Endothelial cell of umbilical vein (primary cell): ENCODE data around the gene TAS1R1. TPM values are rescaled to one million over a fixed set of nuclear protein-coding genes. Genes with fewer than 3 reads are reported as not detected.

ENCODE experiments used
- BruUV-seq: library from RNA; stranded (reverse); fragments of 400-500 nt; replicated peaks from 2 replicates; lab custom pipeline; 2021; lab: Mats Ljungman, UMichigan
- CTCF ChIA-PET: fragments of 300-600, 350-600 bp; sonication (Branson Sonifier 250); formaldehyde crosslinking; loops from one replicate; lab custom pipeline; 2021; ENCODE audit warnings: antibody characterized with exemption, inconsistent platforms; lab: Charles Lee
- POLR2A ChIA-PET: fragments of 300-600, 350-600 bp; sonication (Branson Sonifier 250); formaldehyde crosslinking; loops from one replicate; lab custom pipeline; 2021; ENCODE audit warnings: antibody characterized with exemption, inconsistent platforms; lab: Charles Lee
- DNase-seq: peaks from one replicate; pipeline ENCODE4 v3.0.0-alpha.2; 2011; ENCODE audit warnings: low read depth, low spot score
- FAIRE-seq: peaks from 2 replicates; lab custom pipeline; 2011; peaks lifted over from hg19 to GRCh38; lab: Jason Lieb, UNC
- H2AFZ ChIP-seq: 2 replicates; pipeline ENCODE4 v1.6.0; 2012; ENCODE audit warnings: low read depth, low read length, control low read depth, inconsistent platforms
- H3K27ac ChIP-seq: 2 replicates; pipeline ENCODE4 v1.5.1; 2011; ENCODE audit warnings: low read depth, mild to moderate bottlenecking, control low read depth, low read length, moderate library complexity; ENCODE audit not compliant: insufficient read depth
- H3K27me3 ChIP-seq, 2 experiments: 2 replicates each; pipeline versions ENCODE4 v1.6.0 to v1.6.1; 2011; ENCODE audit warnings: low read length in 2 of 2, mixed read lengths in 1 of 2; ENCODE audit not compliant: control insufficient read depth in 2 of 2, insufficient read depth in 2 of 2
- H3K36me3 ChIP-seq, 2 experiments: 2 replicates in 1 of 2; 3 replicates in 1 of 2; pipeline ENCODE4 v1.5.1; 2011; ENCODE audit warnings: low read length in 2 of 2, mild to moderate bottlenecking in 1 of 2, moderate library complexity in 1 of 2; ENCODE audit not compliant: control insufficient read depth in 2 of 2, insufficient read depth in 2 of 2; ENCODE audit errors: extremely low read depth in 1 of 2
- H3K4me1 ChIP-seq: 3 replicates; pipeline ENCODE4 v1.5.1; 2011; ENCODE audit warnings: mild to moderate bottlenecking, low read length; ENCODE audit not compliant: control insufficient read depth, insufficient read depth; ENCODE audit errors: extremely low read depth
- H3K4me2 ChIP-seq: 2 replicates; pipeline ENCODE4 v1.6.1; 2011; ENCODE audit warnings: low read length, control low read depth, mixed read lengths; ENCODE audit not compliant: insufficient read depth
- H3K4me3 ChIP-seq, 3 experiments: fragments of 200-600 bp in 1 of 3; sonication (generic), shearing (Covaris generic) in 1 of 3; replicated peaks in 1 of 3; 2 replicates each; pipeline ENCODE4 v1.5.1; 2011 to 2016; ENCODE audit warnings: control low read depth in 3 of 3, low read length in 3 of 3, mild to moderate bottlenecking in 2 of 3, inconsistent platforms in 1 of 3, low read depth in 1 of 3, moderate library complexity in 1 of 3; ENCODE audit not compliant: insufficient read depth in 1 of 3
- H3K79me2 ChIP-seq: 2 replicates; pipeline ENCODE4 v1.6.0; 2012; ENCODE audit warnings: low read length, inconsistent platforms; ENCODE audit not compliant: control insufficient read depth, insufficient read depth
- H3K9ac ChIP-seq: replicated peaks from 2 replicates; pipeline ENCODE3; 2011; ENCODE audit warnings: low read length, control low read depth; ENCODE audit not compliant: insufficient read depth; ENCODE audit errors: extremely low read depth
- H3K9me1 ChIP-seq: replicated peaks from 3 replicates; pipeline ENCODE4 v1.6.0; 2011; ENCODE audit warnings: mild to moderate bottlenecking, low read length; ENCODE audit not compliant: control insufficient read depth, insufficient read depth; ENCODE audit errors: extremely low read depth
- H3K9me3 ChIP-seq: replicated peaks from 2 replicates; pipeline ENCODE4 v1.5.1; 2012; ENCODE audit warnings: low read length, inconsistent platforms; ENCODE audit not compliant: control insufficient read depth, insufficient read depth
- H4K20me1 ChIP-seq: replicated peaks from 2 replicates; pipeline ENCODE3; 2011; ENCODE audit warnings: mild to moderate bottlenecking, low read length; ENCODE audit not compliant: control insufficient read depth, insufficient read depth; ENCODE audit errors: extremely low read depth
- EZH2 ChIP-seq: IDR thresholded peaks from 2 replicates; pipeline ENCODE4 v1.6.1; 2012; ENCODE audit warnings: borderline replicate concordance, low read depth, mild to moderate bottlenecking, moderate library complexity, low read length, inconsistent platforms; ENCODE audit not compliant: severe bottlenecking
- FOS ChIP-seq: IDR thresholded peaks from 2 replicates; pipeline ENCODE4 v1.6.1; 2011; ENCODE audit warnings: mild to moderate bottlenecking, low read length, moderate library complexity, borderline replicate concordance; ENCODE audit not compliant: insufficient read depth
- JUN ChIP-seq: IDR thresholded peaks from 2 replicates; pipeline ENCODE4 v1.6.1; 2011; ENCODE audit warnings: borderline replicate concordance, low read depth; ENCODE audit not compliant: insufficient read length, insufficient read depth
- POLR2AphosphoS5 ChIP-seq: IDR thresholded peaks from 2 replicates; pipeline ENCODE4 v1.6.1; 2012; ENCODE audit warnings: low read depth, mild to moderate bottlenecking, control low read depth, low read length, moderate library complexity; ENCODE audit not compliant: insufficient read depth
- dilution Hi-C: fragments of 300-500 bp; cut with MboI; formaldehyde crosslinking; loops from one replicate; pipeline ENCODE4 v1.15.0; 2019; ENCODE audit warnings: low sequenced_read_pairs; ENCODE audit not compliant: extremely low pct_ligation_motif_present
- intact Hi-C: fragments of 100-400 bp; cut with micrococcal nuclease; formaldehyde crosslinking; loops from one replicate; pipeline ENCODE4 v1.10.0; 2022
- polyA plus RNA-seq, 4 experiments: library from polyadenylated mRNA; depleted of rRNA in 3 of 4; stranded (reverse) in 3 of 4; unstranded in 1 of 4; fragments of >200 nt; gene quantifications; 2 replicates each; pipeline versions ENCODE4 v1.2.1 to v1.2.3, GENCODE V29; 2011 to 2012; ENCODE audit warnings: missing spikeins in 1 of 4
- total RNA-seq: library from RNA; stranded (reverse); gene quantifications from 2 replicates; pipeline ENCODE4 v1.2.3, GENCODE V29; 2021
- TF ChIP-seq, protein P1 (sequence below): IDR thresholded peaks from 2 replicates; pipeline ENCODE4 v1.6.1; 2011; ENCODE audit not compliant: insufficient read depth, insufficient read length

Gene TAS1R1
- total and polyA plus RNA-seq, 2 donors (not counting 3 experiments of a cell fraction or from before 2014, with no cell fraction given), result not detected

DNA sequence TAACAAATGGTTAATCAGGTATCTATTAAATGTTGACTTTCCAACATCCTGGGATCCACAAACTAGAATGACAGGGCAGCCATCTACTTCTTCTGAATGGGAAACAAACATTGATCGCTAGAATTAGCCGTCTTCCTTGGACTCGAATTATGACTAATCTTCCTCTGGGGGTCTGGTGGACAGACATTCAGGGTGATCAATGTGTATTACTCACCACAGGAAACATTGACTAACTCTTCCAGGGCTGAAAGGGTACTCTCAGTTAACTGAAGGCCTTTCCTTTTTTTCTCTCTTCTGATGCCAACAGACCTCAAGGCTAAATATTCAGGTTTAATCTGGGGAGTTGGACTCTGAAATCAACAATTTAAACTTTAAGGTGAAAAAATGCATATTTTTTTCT is 10.3 kb upstream of the TAS1R1 start:
- Histone ChIP-seq H3K27me3 (no peaks in the 10 kb centered on the region), H3K9ac (peak overlapping the region; percentile 64), H3K4me3 (peak overlapping the region in 1 of 3 experiments; percentile 29), H3K4me1 (peaks cover 35% of the 10 kb centered on the region), H4K20me1 (no peaks in the 10 kb centered on the region), H2AFZ (no peak overlapping the region), H3K4me2 (peak overlapping the region; percentile 80), H3K79me2 (peaks cover 4% of the 10 kb centered on the region), H3K36me3 (peaks cover 0 to 15% of the 10 kb centered on the region in 2 experiments), H3K9me1 (no peaks in the 10 kb centered on the region), H3K27ac (peak overlapping the region; percentile 83), H3K9me3 (no peaks in the 10 kb centered on the region)
- peak; percentile 93 for FAIRE-seq
- peak; percentile 97 for TF ChIP-seq JUN
- TF ChIP-seq POLR2AphosphoS5, result peak; percentile 83
- TF ChIP-seq FOS, result peak; percentile 98
- TF ChIP-seq, protein P1, sequence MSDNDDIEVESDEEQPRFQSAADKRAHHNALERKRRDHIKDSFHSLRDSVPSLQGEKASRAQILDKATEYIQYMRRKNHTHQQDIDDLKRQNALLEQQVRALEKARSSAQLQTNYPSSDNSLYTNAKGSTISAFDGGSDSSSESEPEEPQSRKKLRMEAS, result no peak
- TF ChIP-seq EZH2, result no peak
- ChIA-PET CTCF (interaction anchor here (1.6 kb wide), 1 partner anchor 102 kb away, joined by 4 read pairs; no protein-coding TSS in a partner anchor), POLR2A (no interaction called here)
- dilution Hi-C loops (no loop called here), intact Hi-C loops (loop anchor here (1.0 to 2.0 kb wide), 2 partner anchors 54 to 58 kb away; partner anchors contain the start of genes KLHL21 and PLEKHG5)
- no TSS peak for BruUV-seq
- peak; percentile 83 for DNase-seq
